ENCODE measurements around the gene EXOC8.

The EXOC8 gene

GRCh38 chr1:231315887-231316286 lies 21.8 kb downstream of the EXOC8 start:
- no peak for TF ChIP-seq POLR2A (IDR thresholded peaks at IDR 0.05; ENCODE audit: low read depth, low read length)
- DNase-seq (ENCODE audit: insufficient read length, low spot score) = peak; percentile 35
- FAIRE-seq = no peak

GRCh38 chr1:231313661-231314060 lies 24.0 kb downstream of the EXOC8 start:
- FAIRE-seq = no peak
- TF ChIP-seq POLR2A (IDR thresholded peaks at IDR 0.05; ENCODE audit: low read depth, low read length) = no peak
- no peak for DNase-seq (ENCODE audit: insufficient read length, low spot score)

- no peak for TF ChIP-seq POLR2A (IDR thresholded peaks at IDR 0.05; ENCODE audit: low read depth, low read length)
- DNase-seq (ENCODE audit: insufficient read length, low spot score) (no peak), FAIRE-seq (no peak)
Measured at GRCh38 chr1:231312432-231312788, 25.2 kb downstream of the EXOC8 start.

- no peak for TF ChIP-seq POLR2A (IDR thresholded peaks at IDR 0.05; ENCODE audit: low read depth, low read length)
- DNase-seq (ENCODE audit: insufficient read length, low spot score) (no peak), FAIRE-seq (no peak)
Measured at GRCh38 chr1:231311720-231312431, 25.8 kb downstream of the EXOC8 start.

- DNase-seq (ENCODE audit: insufficient read length, low spot score) (no peak), FAIRE-seq (no peak)
- TF ChIP-seq POLR2A (IDR thresholded peaks at IDR 0.05; ENCODE audit: low read depth, low read length) = no peak
Measured at GRCh38 chr1:231310391-231310934, 27.2 kb downstream of the EXOC8 start.

GRCh38 chr1:231301990-231302389 lies 35.7 kb downstream of the EXOC8 start:
- no peak for FAIRE-seq
- no peak for TF ChIP-seq POLR2A (IDR thresholded peaks at IDR 0.05; ENCODE audit: low read depth, low read length)
- DNase-seq (ENCODE audit: insufficient read length, low spot score) = no peak

- DNase-seq (ENCODE audit: insufficient read length, low spot score) (no peak), FAIRE-seq (no peak)
- no peak for TF ChIP-seq POLR2A (IDR thresholded peaks at IDR 0.05; ENCODE audit: low read depth, low read length)
Measured at GRCh38 chr1:231295938-231296337, 41.7 kb downstream of the EXOC8 start.

- FAIRE-seq (no peak), DNase-seq (ENCODE audit: insufficient read length, low spot score) (no peak)
- TF ChIP-seq POLR2A (IDR thresholded peaks at IDR 0.05; ENCODE audit: low read depth, low read length) = no peak
Measured at GRCh38 chr1:231286603-231287002, 51.0 kb downstream of the EXOC8 start.

- FAIRE-seq = no peak
- no peak for TF ChIP-seq POLR2A (IDR thresholded peaks at IDR 0.05; ENCODE audit: low read depth, low read length)
- no peak for DNase-seq (ENCODE audit: insufficient read length, low spot score)
Measured at GRCh38 chr1:231284441-231284840, 53.2 kb downstream of the EXOC8 start.

All from H54 (cell line).